NCI-H2196 treated with DMSO at 0.1 percent for 48 hours (cell line): ENCODE measurements around the gene PEX7.
"Not testable (repeated sequence)": the region's sequence is repeated elsewhere in the genome, so short reads cannot be mapped to it uniquely, and the experiment has no call there.

Source experiments
- DNase-seq: peaks from one replicate; lab custom pipeline; 2025; ENCODE audit not compliant: unreplicated experiment; lab: John Stamatoyannopoulos, UW

The PEX7 gene

DNA sequence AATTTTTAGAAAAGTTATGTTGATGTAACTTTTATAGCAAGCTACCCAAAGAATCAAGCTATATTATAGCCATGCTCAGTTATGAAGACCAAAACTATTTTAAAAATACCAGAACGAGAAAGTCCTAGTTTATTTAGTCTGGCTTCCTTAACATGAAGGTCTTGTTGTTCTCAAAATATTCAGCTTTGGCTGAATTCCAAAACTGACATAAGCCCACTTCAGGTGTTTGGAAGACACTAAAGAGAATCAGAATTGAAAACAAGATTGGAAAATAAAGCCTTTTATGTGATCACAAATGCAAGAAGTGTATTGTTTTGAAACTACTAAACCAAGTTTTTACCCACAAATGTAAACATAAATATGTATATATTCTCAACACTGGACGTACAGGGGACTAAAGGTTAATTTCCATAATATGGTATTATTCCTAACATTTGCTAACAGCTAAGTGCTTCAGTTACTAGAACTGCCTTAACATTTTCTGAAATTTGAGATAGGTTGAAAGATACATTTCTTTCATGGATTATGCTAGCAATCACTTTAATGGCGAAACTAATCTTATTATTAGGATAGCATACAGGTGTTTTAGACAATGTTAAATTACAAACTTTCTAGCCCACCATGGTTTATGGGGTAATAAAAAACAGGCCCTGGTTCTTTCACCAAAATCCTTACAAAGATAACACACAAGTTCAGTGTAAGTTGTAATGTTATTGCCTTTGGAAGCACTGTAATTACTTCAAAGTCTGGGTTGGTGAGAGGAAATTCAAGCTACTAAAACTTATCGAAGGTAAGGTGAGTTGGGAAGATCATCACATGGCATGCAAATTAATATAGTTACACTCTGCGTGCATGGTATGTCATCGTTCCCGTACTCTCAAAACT is 31.7 kb upstream of the PEX7 start:
- no peak for DNase-seq

- peak; percentile 29 for DNase-seq
These were observed 30.9 kb upstream of the PEX7 start for GRCh38 chr6:136791296-136792094.

GRCh38 chr6:136792095-136792409 is 30.3 kb upstream of the PEX7 start:
- DNase-seq = no peak

DNA sequence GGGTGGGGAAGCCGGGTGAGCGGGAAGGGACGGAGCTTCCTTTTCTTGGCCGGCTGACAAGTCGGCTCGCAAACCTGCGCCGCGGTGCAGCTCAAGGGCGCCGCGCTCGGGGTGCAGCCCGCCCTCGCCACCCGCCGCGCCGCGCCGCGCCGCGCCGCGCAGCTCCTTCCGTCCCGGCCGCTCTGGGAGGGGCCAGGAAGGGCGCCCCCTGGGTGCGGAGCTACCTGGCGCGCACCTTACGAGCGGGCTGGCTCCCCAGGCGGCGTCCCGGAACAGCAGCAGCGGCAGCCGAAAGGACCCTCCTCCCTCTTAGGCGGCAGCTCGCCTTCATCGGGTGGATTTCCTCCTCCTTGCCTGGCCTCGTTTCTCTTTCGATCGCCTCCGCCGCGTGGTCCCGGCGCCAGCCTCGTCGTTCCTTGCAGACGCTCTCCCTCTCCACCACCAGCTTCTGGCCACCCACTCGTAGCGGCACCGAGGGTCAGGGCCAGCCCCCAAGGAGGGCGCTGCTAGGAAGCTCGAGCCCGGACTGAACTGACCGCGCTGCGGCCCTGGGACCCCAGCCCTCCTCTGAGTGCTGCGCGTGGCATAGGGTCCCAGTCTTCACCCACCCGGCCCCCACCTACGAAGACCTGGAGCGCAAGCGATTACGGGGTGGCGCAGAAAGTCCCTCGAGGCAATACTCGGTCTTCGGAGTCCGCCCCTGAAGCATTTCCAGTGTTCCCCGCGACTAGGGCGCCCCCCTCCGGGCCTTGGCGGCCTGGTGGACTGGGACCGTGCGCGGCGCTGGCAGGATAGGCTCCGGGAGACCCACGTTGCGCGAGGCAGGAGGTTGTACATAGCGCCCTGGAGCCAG is 29.8 kb upstream of the PEX7 start, which contains the start of gene MAP3K5:
MAP3K5 (minus strand) TSS at position 68 of the 853 bp plus-strand sequence. CDS start 320 bp downstream, outside the sequence.
- peak; percentile 88 for DNase-seq

DNA sequence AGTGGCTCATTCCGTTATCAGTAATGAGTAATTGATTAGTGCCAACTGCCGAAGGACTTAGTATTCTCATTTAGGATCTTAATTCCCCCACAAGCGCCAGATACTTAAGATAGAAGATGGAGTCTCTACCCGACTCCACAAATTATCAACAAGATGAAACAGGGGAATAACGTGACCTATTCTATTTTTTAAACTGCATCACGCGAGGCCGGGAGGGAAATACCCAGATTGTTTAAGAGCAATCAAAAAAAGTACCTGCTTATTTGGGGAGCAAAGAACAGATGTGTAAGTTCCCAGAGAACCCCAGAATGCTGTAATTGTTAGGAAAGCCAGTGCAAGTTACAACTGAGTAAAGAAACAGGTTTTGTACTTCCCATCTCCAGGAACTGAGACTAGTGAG is 29.0 kb upstream of the PEX7 start:
- DNase-seq = no peak

GRCh38 chr6:136795386-136795785 is 27.0 kb upstream of the PEX7 start:
- no peak for DNase-seq

GRCh38 chr6:136795996-136796395 is 26.4 kb upstream of the PEX7 start:
- DNase-seq = no peak

- DNase-seq = no peak
These were observed 24.3 kb upstream of the PEX7 start for GRCh38 chr6:136798044-136798443.

DNA sequence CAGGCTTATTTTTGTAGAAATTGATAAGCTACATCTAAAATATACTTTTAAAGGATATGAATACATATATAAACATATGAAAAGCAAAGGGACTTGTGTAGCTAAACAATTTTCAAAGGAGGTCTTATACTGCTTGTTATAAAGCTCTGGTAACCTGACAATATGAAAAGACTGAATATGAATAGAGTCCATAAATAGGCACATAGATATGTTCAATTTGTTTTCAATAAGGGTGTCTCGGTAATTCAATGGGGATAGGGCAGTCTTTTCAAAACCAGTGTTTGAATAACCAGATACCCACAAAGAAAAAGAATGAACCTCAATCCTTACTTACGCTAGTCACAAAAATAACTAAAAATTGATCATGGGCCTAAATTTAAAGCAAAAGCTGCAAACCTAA is 20.8 kb upstream of the PEX7 start:
- no peak for DNase-seq

DNA sequence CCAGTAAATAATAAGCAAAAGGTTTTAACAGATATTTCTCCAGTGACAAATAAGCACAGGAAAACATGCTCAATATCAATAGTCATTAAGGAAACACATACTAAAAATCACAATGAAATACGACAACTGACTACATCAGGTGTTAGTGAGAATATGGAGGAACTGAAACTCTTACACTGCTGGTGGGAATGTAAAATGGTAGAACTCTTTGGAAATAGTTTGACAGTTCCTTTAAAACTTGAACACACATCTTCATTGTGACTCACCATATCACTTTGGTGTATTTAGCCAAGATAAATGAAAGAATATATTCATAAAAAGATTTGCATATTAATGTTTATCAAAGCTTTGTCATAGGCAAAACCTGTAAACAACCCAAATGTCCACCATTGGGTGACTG is 18.8 kb upstream of the PEX7 start:
- DNase-seq = no peak

DNA sequence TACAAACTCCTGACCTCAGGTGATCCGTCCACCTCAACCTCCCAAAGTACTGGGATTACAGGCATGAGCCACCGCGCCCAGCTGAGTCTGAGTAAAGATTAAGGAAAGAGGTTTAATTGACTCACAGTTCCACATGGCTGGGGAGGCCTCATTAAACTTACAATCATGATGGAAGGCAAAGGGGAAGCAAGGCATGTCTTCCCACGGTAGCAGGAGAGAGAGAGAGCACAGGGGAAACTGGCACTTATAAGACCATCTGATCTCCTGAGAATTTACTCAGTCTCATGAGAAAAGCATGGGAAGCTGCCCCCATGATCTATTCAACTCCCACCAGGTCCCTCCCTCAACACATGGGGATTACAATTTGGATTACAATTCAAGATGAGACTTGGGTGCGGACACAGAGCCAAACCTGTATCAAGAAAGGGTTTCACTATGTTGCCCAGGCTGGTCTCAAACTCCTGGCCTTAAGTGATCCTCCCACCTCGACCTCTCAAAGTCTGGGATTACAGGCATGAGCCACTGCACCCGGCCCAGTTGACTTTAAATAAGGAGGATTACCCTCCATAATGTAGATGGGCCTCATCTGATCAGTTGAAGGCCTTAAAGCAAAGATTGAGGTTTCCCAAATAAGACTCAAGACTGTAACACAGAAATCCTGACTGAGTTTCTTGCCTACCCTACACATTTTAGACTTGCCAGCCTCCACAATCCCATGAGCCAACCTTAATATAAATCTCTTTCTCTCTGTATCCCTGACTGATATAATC is 13.1 kb upstream of the PEX7 start:
- no peak for DNase-seq

DNA sequence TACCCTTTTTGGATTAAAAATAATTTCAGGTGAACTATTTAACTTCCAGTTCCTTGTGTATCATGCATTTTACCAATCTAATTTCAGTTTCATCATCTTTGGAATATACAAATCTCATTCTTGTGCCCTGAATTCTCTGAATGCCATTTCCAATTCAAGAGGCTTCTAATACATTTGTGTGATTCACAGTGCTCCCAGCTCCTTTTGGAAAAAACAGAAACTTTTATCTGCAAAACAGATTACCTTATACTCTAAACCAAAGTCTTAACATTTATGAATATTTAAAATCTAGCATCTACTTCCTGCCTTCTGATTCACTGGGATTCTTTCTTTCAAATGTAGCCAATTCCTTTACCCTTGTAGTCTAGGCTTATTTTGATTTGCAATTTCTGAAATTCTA is 11.1 kb upstream of the PEX7 start:
- DNase-seq = no peak

DNA sequence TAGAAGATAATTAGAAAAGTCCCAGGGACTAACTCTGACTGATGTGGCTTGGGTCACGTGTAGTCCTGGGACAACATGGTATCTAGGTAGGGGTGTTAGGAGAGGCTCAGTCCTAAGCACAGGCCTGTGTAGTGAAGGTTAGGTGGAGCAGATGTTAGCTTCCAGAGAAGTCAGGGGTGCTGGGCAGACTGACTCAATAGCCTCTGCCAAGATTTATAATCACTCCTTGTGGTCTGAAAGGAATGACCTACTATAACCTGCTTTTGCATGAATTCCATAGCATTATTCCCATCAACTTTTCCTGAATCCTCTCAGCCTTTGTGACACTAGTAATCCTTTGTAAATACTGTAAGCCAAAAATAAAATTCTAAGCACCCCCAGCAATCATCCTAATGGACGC is 10.2 kb upstream of the PEX7 start:
- DNase-seq = no peak

- not testable (repeated sequence) for DNase-seq
These were observed 6.8 kb upstream of the PEX7 start for GRCh38 chr6:136815608-136816007.

GRCh38 chr6:136816656-136817055 is 5.7 kb upstream of the PEX7 start:
- no peak for DNase-seq

- DNase-seq = no peak
These were observed 1.8 kb upstream of the PEX7 start for GRCh38 chr6:136820561-136820960.

DNA sequence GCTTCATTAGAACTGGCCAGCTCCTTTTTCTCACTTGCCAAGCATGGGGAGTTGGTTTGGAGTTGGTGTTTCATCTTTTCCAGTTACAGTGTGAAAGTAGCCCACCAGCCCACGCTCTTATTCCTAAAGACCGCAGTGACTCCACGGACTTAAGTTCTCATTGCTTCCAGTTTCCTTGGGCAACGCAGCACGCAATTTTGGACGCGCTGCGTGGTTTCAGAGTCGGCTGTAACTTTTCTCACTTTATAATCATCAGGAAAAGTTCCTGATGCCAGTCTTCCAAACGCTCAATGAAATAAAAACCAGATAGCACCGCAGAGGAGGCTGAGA is 381 bp upstream of the PEX7 start:
- no peak for DNase-seq

- DNase-seq = no peak
These were observed 802 bp downstream of the PEX7 start for GRCh38 chr6:136823128-136823660.

GRCh38 chr6:136826216-136826615 is 3.8 kb downstream of the PEX7 start:
- no peak for DNase-seq

- DNase-seq = no peak
These were observed 9.6 kb downstream of the PEX7 start for GRCh38 chr6:136831873-136832562.
